GM21447 (cell line): ENCODE data around the gene SERPINB2.
"Not testable (repeated sequence)": the region's sequence is repeated elsewhere in the genome, so short reads cannot be mapped to it uniquely, and the experiment has no call there.

Experiments
- ATAC-seq: cut with Tn5 transposase; IDR thresholded peaks from one replicate; pipeline ENCODE4 v1.9.1; 2021; ENCODE audit not compliant: unreplicated experiment

Gene SERPINB2

GRCh38 chr18:63930773-63931354 lies 43.4 kb downstream of the SERPINB2 start:
- ATAC-seq, result no peak

- ATAC-seq, result peak; percentile 96
These were observed 48.8 kb downstream of the SERPINB2 start for GRCh38 chr18:63936156-63936931.

- ATAC-seq, result peak; percentile 38
These were observed 49.5 kb downstream of the SERPINB2 start for GRCh38 chr18:63936932-63937393.

- no peak for ATAC-seq
These were observed 52.5 kb downstream of the SERPINB2 start for GRCh38 chr18:63940008-63940407.

- not testable (repeated sequence) for ATAC-seq
These were observed 53.1 kb downstream of the SERPINB2 start for GRCh38 chr18:63940543-63941050.

GRCh38 chr18:63947051-63947790 lies 59.7 kb downstream of the SERPINB2 start:
- no peak for ATAC-seq

- peak; percentile 85 for ATAC-seq
These were observed 61.7 kb downstream of the SERPINB2 start, which contains the start of gene HMSD for GRCh38 chr18:63949068-63949737. HMSD (plus strand) TSS chr18:63949301; CDS start chr18:63953456, 4,155 bp downstream.

- peak; percentile 40 for ATAC-seq
These were observed 63.8 kb downstream of the SERPINB2 start for GRCh38 chr18:63951302-63951705.
